A673 (cell line): ENCODE results near the gene GCN1. TPM values are rescaled to one million over a fixed set of nuclear protein-coding genes. Genes with fewer than 3 reads are reported as not detected.

Experiments used
- BruUV-seq: library from RNA; stranded (reverse); fragments of 400-500 nt; replicated peaks from 2 replicates; lab custom pipeline; 2021; lab: Mats Ljungman, UMichigan
- CTCF ChIA-PET: fragments of 300-600 bp; sonication (Branson Sonifier 250); formaldehyde crosslinking; loops from one replicate; lab custom pipeline; 2022; ENCODE audit warnings: antibody characterized with exemption; lab: Charles Lee
- POLR2A ChIA-PET: fragments of 300-600 bp; sonication (Branson Sonifier 250); formaldehyde crosslinking; loops from one replicate; lab custom pipeline; 2022; ENCODE audit warnings: antibody characterized with exemption; ENCODE audit not compliant: low non-redundant PET; lab: Charles Lee
- DNase-seq: peaks from one replicate; pipeline ENCODE4 v3.0.0-alpha.2; 2015; ENCODE audit warnings: low spot score
- H3K27ac ChIP-seq: fragments of 200-600 bp; sonication (generic); 2 replicates; pipeline ENCODE4 v1.5.1; 2016; ENCODE audit warnings: mixed run types, low read depth, mild to moderate bottlenecking, mixed read lengths, antibody characterized with exemption, low read length; ENCODE audit not compliant: poor library complexity, severe bottlenecking
- H3K27me3 ChIP-seq: fragments of 200-600 bp; sonication (generic); replicated peaks from 2 replicates; pipeline ENCODE4 v1.6.1; 2017; ENCODE audit warnings: mixed run types, low read depth, mild to moderate bottlenecking, mixed read lengths, antibody characterized with exemption, low read length; ENCODE audit not compliant: insufficient read depth, poor library complexity
- H3K36me3 ChIP-seq: fragments of 200-600 bp; sonication (generic); 2 replicates; pipeline ENCODE4 v1.6.1; 2016; ENCODE audit warnings: mixed run types, mild to moderate bottlenecking, mixed read lengths, antibody characterized with exemption, low read length; ENCODE audit not compliant: insufficient read depth, poor library complexity, severe bottlenecking
- H3K4me1 ChIP-seq: fragments of 200-600 bp; sonication (generic); 2 replicates; pipeline ENCODE4 v1.6.1; 2017; ENCODE audit warnings: mixed run types, mild to moderate bottlenecking, mixed read lengths, antibody characterized with exemption, low read length; ENCODE audit not compliant: insufficient read depth, poor library complexity, severe bottlenecking
- H3K4me3 ChIP-seq: fragments of 200-600 bp; sonication (generic); 2 replicates; pipeline ENCODE4 v1.5.1; 2016; ENCODE audit warnings: low read depth, mixed run types, mild to moderate bottlenecking, mixed read lengths, low read length; ENCODE audit not compliant: poor library complexity, severe bottlenecking
- H3K9me3 ChIP-seq: fragments of 200-600 bp; sonication (generic); 2 replicates; pipeline ENCODE4 v1.6.1; 2016; ENCODE audit warnings: mixed run types, low read depth, mild to moderate bottlenecking, mixed read lengths, antibody characterized with exemption, low read length; ENCODE audit not compliant: poor library complexity, severe bottlenecking
- EZH2 ChIP-seq: fragments of 200-600 bp; sonication (generic); IDR thresholded peaks from 2 replicates; pipeline ENCODE4 v1.6.1; 2017; ENCODE audit warnings: borderline replicate concordance, low read depth, mild to moderate bottlenecking, mixed read lengths, antibody characterized with exemption, low read length; ENCODE audit not compliant: poor library complexity, severe bottlenecking
- intact Hi-C: fragments of 100-400 bp; cut with micrococcal nuclease; formaldehyde crosslinking; loops from one replicate; pipeline ENCODE4 v1.10.0; 2022; ENCODE audit not compliant: unreplicated experiment
- total RNA-seq: library from RNA; stranded (reverse); gene quantifications from 2 replicates; pipeline ENCODE4 v1.2.3, GENCODE V29; 2021
- TF ChIP-seq, protein P1 (sequence below): fragments of 300-800, 200-600 bp; sonication (generic); conservative IDR thresholded peaks from 2 replicates; pipeline ENCODE4 v1.5.1; 2017; ENCODE audit warnings: low read depth, mild to moderate bottlenecking, antibody characterized with exemption, low read length, moderate library complexity, mixed read lengths

The GCN1 gene
- total RNA-seq, 1 experiment from 2014 or later: 129 TPM

GRCh38 chr12:120103044-120103338 is 91.5 kb downstream of the GCN1 start:
- intact Hi-C loops: no loop called here
- no TSS peak for BruUV-seq
- H3K4me1 ChIP-seq: no peaks in the 10 kb centered on the region
- peaks cover 22% of the 10 kb centered on the region for H3K36me3 ChIP-seq
- TF ChIP-seq, protein P1, sequence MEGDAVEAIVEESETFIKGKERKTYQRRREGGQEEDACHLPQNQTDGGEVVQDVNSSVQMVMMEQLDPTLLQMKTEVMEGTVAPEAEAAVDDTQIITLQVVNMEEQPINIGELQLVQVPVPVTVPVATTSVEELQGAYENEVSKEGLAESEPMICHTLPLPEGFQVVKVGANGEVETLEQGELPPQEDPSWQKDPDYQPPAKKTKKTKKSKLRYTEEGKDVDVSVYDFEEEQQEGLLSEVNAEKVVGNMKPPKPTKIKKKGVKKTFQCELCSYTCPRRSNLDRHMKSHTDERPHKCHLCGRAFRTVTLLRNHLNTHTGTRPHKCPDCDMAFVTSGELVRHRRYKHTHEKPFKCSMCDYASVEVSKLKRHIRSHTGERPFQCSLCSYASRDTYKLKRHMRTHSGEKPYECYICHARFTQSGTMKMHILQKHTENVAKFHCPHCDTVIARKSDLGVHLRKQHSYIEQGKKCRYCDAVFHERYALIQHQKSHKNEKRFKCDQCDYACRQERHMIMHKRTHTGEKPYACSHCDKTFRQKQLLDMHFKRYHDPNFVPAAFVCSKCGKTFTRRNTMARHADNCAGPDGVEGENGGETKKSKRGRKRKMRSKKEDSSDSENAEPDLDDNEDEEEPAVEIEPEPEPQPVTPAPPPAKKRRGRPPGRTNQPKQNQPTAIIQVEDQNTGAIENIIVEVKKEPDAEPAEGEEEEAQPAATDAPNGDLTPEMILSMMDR: no peak
- no peak for TF ChIP-seq EZH2
- no peak for DNase-seq
- H3K4me3 ChIP-seq: no peak overlapping the region
- H3K27me3 ChIP-seq: no peaks in the 10 kb centered on the region
- H3K9me3 ChIP-seq: no peaks in the 10 kb centered on the region
- no peak overlapping the region for H3K27ac ChIP-seq
- ChIA-PET POLR2A (no interaction called here), CTCF (no interaction called here)

- H3K36me3 ChIP-seq: peaks cover 22% of the 10 kb centered on the region
- H3K4me1 ChIP-seq: no peaks in the 10 kb centered on the region
- H3K4me3 ChIP-seq: no peak overlapping the region
- no peak overlapping the region for H3K27ac ChIP-seq
- H3K27me3 ChIP-seq: no peaks in the 10 kb centered on the region
- no peaks in the 10 kb centered on the region for H3K9me3 ChIP-seq
- intact Hi-C loops: no loop called here
- POLR2A ChIA-PET: no interaction called here
- no TSS peak for BruUV-seq
- CTCF ChIA-PET: no interaction called here
- TF ChIP-seq EZH2: no peak
- TF ChIP-seq, protein P1: no peak
- no peak for DNase-seq
Observed at GRCh38 chr12:120102189-120103043, 92.1 kb downstream of the GCN1 start.

GRCh38 chr12:120101617-120102016 is 92.9 kb downstream of the GCN1 start:
- TF ChIP-seq, protein P1: no peak
- no peak for TF ChIP-seq EZH2
- H3K36me3 ChIP-seq: peaks cover 22% of the 10 kb centered on the region
- H3K9me3 ChIP-seq: no peaks in the 10 kb centered on the region
- H3K4me3 ChIP-seq: no peak overlapping the region
- H3K4me1 ChIP-seq: no peaks in the 10 kb centered on the region
- POLR2A ChIA-PET: no interaction called here
- no TSS peak for BruUV-seq
- intact Hi-C loops: no loop called here
- no peaks in the 10 kb centered on the region for H3K27me3 ChIP-seq
- CTCF ChIA-PET: no interaction called here
- no peak for DNase-seq
- no peak overlapping the region for H3K27ac ChIP-seq
